Liver (tissue), 9 donors: ENCODE results near the gene PTPN14. TPM values are rescaled to one million over a fixed set of nuclear protein-coding genes. Genes with fewer than 3 reads are reported as not detected.

Source experiments
- DNase-seq: peaks from one replicate; pipeline ENCODE4 v3.0.0-alpha.2; 2017; ENCODE audit warnings: low spot score
- H3K27ac ChIP-seq, 2 donors: one replicate each; pipeline ENCODE4 v1.7.0; 2013; ENCODE audit warnings: inconsistent platforms in 2 of 2, low read length in 2 of 2, control low read depth in 1 of 2, low read depth in 1 of 2, mild to moderate bottlenecking in 1 of 2
- H3K27me3 ChIP-seq, 4 donors: one replicate each; pipeline versions ENCODE4 v1.6.1 to v1.7.0; 2013; ENCODE audit warnings: low read length in 3 of 4, inconsistent platforms in 1 of 4, mild to moderate bottlenecking in 1 of 4, moderate library complexity in 1 of 4; ENCODE audit not compliant: control insufficient read depth in 4 of 4, insufficient read depth in 4 of 4
- H3K36me3 ChIP-seq, 4 donors: one replicate each; pipeline versions ENCODE4 v1.6.1 to v1.7.0; 2013; ENCODE audit warnings: low read length in 3 of 4, mild to moderate bottlenecking in 3 of 4, low read depth in 1 of 4, moderate library complexity in 1 of 4; ENCODE audit not compliant: control insufficient read depth in 4 of 4, insufficient read depth in 3 of 4
- H3K4me1 ChIP-seq, 4 donors: one replicate each; pipeline versions ENCODE4 v1.6.1 to v1.7.0; 2013; ENCODE audit warnings: low read length in 3 of 4, mild to moderate bottlenecking in 3 of 4, moderate library complexity in 1 of 4; ENCODE audit not compliant: control insufficient read depth in 4 of 4, insufficient read depth in 4 of 4
- H3K4me3 ChIP-seq, 3 donors: one replicate each; pipeline versions ENCODE4 v1.6.1 to v1.7.0; 2013; ENCODE audit warnings: low read length in 3 of 3, control low read depth in 1 of 3, low read depth in 1 of 3, mild to moderate bottlenecking in 1 of 3
- H3K9ac ChIP-seq, 2 donors: one replicate each; pipeline ENCODE4 v1.7.0; 2013; ENCODE audit warnings: low read length in 2 of 2, mild to moderate bottlenecking in 2 of 2, moderate library complexity in 2 of 2, control low read depth in 1 of 2, low read depth in 1 of 2
- H3K9me3 ChIP-seq, 4 donors: one replicate each; pipeline versions ENCODE4 v1.6.1 to v1.7.0; 2013; ENCODE audit warnings: low read length in 3 of 4; ENCODE audit not compliant: control insufficient read depth in 4 of 4
- FOXA1 ChIP-seq: IDR thresholded peaks from 2 replicates; pipeline ENCODE4 v1.6.1; 2016; ENCODE audit warnings: antibody characterized with exemption
- HNF4A ChIP-seq, 2 donors: conservative IDR thresholded peaks; 2 replicates each; pipeline ENCODE4 v1.6.1; 2016; ENCODE audit warnings: antibody characterized with exemption in 2 of 2, mild to moderate bottlenecking in 2 of 2
- JUND ChIP-seq, 2 donors: IDR thresholded peaks; 2 replicates each; pipeline ENCODE4 v1.6.1; 2016; ENCODE audit warnings: antibody characterized with exemption in 2 of 2
- NR2F2 ChIP-seq: IDR thresholded peaks from 2 replicates; pipeline ENCODE4 v1.6.1; 2016; ENCODE audit warnings: antibody characterized with exemption
- SP1 ChIP-seq: IDR thresholded peaks from 2 replicates; pipeline ENCODE4 v1.6.1; 2018; ENCODE audit warnings: antibody characterized with exemption, mild to moderate bottlenecking
- YY1 ChIP-seq: IDR thresholded peaks from 2 replicates; pipeline ENCODE4 v1.6.1; 2016; ENCODE audit warnings: antibody characterized with exemption, mild to moderate bottlenecking
- WGBS: extraction: QIAGEN DNeasy Blood & Tissue Kit; methylation state at CpG from one replicate; pipeline ENCODE4 v1.1.7; 2013; 5-methylcytosine and 5-hydroxymethylcytosine counted together
- polyA plus RNA-seq, 2 donors: library from polyadenylated mRNA; stranded (reverse) in 1 of 2; unstranded in 1 of 2; fragments of 200-250 nt in 1 of 2; fragments of >200 nt in 1 of 2; fragmentation: Nextera tagmentation in 1 of 2; extraction: Ambion mirVana in 1 of 2; gene quantifications; one replicate each; pipeline versions ENCODE4 v1.2.1 to v1.2.3, GENCODE V29; 2013 to 2015
- total RNA-seq, 2 donors: library from RNA; depleted of rRNA; stranded (reverse); fragments of >200 nt; gene quantifications; one replicate each; pipeline ENCODE4 v1.2.3, GENCODE V29; 2014
- TF ChIP-seq, protein P1 (sequence below): IDR thresholded peaks from 2 replicates; pipeline ENCODE4 v1.6.1; 2016; ENCODE audit warnings: antibody characterized with exemption, mild to moderate bottlenecking
- TF ChIP-seq, protein P2 (sequence below): fragments of 150-350 bp; IDR thresholded peaks from 2 replicates; pipeline ENCODE4 v1.5.1; 2017; ENCODE audit warnings: improper control_type of control experiment, low read depth, low read length; ENCODE audit not compliant: missing input control
- TF ChIP-seq, protein P3 (sequence below): IDR thresholded peaks from 2 replicates; pipeline ENCODE4 v1.6.1; 2016; ENCODE audit warnings: antibody characterized with exemption
- TF ChIP-seq, protein P4 (sequence below): IDR thresholded peaks from 2 replicates; pipeline ENCODE4 v1.6.1; 2016; ENCODE audit warnings: antibody characterized with exemption
- TF ChIP-seq, protein P5 (sequence below): IDR thresholded peaks from 2 replicates; pipeline ENCODE4 v1.6.1; 2016; ENCODE audit warnings: antibody characterized with exemption
- donor health status: healthy.
- donor health status: healthy.
- donor health status: healthy.
- donor health status: healthy.
- donor health status: healthy.

Gene PTPN14
- total and polyA plus RNA-seq, 4 donors: 0.54 to 3.2 (median 1.5) TPM

DNA sequence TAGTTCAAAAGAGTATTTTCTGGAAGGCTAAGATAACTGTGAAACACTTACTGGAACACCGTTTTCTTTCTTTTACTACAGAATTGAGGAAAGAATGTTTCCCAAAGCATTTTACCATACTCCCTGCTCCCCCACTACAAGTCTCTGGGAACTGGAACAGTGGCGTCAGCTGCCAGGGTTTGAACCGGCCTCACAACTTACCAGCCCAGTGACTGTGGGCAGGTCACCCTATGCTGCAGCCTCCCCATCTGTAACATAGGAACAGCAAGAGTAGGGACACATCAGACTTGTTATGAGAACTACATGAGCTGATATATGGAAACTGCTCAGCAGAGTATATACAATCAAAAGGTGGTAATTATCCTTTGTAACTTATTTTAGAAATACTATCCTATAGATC, 91.5 kb downstream of the PTPN14 start:
- H3K4me3 ChIP-seq: no peak overlapping the region
- TF ChIP-seq, protein P1, sequence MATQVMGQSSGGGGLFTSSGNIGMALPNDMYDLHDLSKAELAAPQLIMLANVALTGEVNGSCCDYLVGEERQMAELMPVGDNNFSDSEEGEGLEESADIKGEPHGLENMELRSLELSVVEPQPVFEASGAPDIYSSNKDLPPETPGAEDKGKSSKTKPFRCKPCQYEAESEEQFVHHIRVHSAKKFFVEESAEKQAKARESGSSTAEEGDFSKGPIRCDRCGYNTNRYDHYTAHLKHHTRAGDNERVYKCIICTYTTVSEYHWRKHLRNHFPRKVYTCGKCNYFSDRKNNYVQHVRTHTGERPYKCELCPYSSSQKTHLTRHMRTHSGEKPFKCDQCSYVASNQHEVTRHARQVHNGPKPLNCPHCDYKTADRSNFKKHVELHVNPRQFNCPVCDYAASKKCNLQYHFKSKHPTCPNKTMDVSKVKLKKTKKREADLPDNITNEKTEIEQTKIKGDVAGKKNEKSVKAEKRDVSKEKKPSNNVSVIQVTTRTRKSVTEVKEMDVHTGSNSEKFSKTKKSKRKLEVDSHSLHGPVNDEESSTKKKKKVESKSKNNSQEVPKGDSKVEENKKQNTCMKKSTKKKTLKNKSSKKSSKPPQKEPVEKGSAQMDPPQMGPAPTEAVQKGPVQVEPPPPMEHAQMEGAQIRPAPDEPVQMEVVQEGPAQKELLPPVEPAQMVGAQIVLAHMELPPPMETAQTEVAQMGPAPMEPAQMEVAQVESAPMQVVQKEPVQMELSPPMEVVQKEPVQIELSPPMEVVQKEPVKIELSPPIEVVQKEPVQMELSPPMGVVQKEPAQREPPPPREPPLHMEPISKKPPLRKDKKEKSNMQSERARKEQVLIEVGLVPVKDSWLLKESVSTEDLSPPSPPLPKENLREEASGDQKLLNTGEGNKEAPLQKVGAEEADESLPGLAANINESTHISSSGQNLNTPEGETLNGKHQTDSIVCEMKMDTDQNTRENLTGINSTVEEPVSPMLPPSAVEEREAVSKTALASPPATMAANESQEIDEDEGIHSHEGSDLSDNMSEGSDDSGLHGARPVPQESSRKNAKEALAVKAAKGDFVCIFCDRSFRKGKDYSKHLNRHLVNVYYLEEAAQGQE: no peak
- TF ChIP-seq HNF4A (conservative IDR thresholded peaks at IDR 0.05) (no peak), FOXA1 (no peak), SP1 (no peak), NR2F2 (no peak)
- TF ChIP-seq, protein P2, sequence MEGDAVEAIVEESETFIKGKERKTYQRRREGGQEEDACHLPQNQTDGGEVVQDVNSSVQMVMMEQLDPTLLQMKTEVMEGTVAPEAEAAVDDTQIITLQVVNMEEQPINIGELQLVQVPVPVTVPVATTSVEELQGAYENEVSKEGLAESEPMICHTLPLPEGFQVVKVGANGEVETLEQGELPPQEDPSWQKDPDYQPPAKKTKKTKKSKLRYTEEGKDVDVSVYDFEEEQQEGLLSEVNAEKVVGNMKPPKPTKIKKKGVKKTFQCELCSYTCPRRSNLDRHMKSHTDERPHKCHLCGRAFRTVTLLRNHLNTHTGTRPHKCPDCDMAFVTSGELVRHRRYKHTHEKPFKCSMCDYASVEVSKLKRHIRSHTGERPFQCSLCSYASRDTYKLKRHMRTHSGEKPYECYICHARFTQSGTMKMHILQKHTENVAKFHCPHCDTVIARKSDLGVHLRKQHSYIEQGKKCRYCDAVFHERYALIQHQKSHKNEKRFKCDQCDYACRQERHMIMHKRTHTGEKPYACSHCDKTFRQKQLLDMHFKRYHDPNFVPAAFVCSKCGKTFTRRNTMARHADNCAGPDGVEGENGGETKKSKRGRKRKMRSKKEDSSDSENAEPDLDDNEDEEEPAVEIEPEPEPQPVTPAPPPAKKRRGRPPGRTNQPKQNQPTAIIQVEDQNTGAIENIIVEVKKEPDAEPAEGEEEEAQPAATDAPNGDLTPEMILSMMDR: no peak
- H3K36me3 ChIP-seq: no peaks in the 10 kb centered on the region
- H3K9ac ChIP-seq: no peak overlapping the region
- no peak overlapping the region for H3K27ac ChIP-seq
- no peaks in the 10 kb centered on the region for H3K27me3 ChIP-seq
- DNase-seq: no peak
- whole genome bisulfite sequencing: 92% methylated on average over 3 of the region's 3 CpGs
- H3K9me3 ChIP-seq: no peaks in the 10 kb centered on the region
- no peaks in the 10 kb centered on the region for H3K4me1 ChIP-seq

DNA sequence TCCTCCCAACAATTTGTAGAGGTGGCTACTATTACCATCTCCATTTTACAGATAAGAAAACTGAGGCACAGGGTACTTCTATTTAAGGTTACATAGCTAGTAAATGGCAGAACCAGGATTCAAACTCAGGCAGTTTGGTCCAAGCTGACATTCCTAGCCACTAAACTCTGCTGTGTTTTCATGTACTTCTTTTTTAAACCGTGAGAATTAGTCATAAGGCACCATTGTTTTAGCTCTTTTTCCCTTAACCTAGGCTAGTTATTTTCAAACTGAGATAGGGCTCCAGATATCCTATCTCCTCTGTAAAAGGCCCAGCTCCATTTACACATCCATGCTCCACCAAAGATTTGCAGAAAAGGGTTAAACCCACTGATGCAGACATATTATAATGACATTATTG, 92.9 kb downstream of the PTPN14 start:
- Histone ChIP-seq H3K4me1 (no peaks in the 10 kb centered on the region), H3K9me3 (no peaks in the 10 kb centered on the region), H3K36me3 (no peaks in the 10 kb centered on the region), H3K9ac (no peak overlapping the region), H3K27me3 (no peaks in the 10 kb centered on the region), H3K4me3 (no peak overlapping the region), H3K27ac (no peak overlapping the region)
- TF ChIP-seq, protein P3, sequence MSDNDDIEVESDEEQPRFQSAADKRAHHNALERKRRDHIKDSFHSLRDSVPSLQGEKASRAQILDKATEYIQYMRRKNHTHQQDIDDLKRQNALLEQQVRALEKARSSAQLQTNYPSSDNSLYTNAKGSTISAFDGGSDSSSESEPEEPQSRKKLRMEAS: no peak
- TF ChIP-seq SP1 (no peak), FOXA1 (no peak), HNF4A (conservative IDR thresholded peaks at IDR 0.05) (no peak), JUND (IDR thresholded peaks at IDR 0.05) (no peak), YY1 (no peak)
- TF ChIP-seq, protein P1: no peak
- TF ChIP-seq, protein P4, sequence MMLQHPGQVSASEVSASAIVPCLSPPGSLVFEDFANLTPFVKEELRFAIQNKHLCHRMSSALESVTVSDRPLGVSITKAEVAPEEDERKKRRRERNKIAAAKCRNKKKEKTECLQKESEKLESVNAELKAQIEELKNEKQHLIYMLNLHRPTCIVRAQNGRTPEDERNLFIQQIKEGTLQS: no peak
- TF ChIP-seq, protein P5, sequence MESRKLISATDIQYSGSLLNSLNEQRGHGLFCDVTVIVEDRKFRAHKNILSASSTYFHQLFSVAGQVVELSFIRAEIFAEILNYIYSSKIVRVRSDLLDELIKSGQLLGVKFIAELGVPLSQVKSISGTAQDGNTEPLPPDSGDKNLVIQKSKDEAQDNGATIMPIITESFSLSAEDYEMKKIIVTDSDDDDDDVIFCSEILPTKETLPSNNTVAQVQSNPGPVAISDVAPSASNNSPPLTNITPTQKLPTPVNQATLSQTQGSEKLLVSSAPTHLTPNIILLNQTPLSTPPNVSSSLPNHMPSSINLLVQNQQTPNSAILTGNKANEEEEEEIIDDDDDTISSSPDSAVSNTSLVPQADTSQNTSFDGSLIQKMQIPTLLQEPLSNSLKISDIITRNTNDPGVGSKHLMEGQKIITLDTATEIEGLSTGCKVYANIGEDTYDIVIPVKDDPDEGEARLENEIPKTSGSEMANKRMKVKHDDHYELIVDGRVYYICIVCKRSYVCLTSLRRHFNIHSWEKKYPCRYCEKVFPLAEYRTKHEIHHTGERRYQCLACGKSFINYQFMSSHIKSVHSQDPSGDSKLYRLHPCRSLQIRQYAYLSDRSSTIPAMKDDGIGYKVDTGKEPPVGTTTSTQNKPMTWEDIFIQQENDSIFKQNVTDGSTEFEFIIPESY: no peak
- TF ChIP-seq, protein P2: no peak
- 80% methylated on average over 1 of the region's 1 CpG for WGBS
- DNase-seq: no peak
